ENCODE results near the gene BAHCC1.

The BAHCC1 gene

DNA sequence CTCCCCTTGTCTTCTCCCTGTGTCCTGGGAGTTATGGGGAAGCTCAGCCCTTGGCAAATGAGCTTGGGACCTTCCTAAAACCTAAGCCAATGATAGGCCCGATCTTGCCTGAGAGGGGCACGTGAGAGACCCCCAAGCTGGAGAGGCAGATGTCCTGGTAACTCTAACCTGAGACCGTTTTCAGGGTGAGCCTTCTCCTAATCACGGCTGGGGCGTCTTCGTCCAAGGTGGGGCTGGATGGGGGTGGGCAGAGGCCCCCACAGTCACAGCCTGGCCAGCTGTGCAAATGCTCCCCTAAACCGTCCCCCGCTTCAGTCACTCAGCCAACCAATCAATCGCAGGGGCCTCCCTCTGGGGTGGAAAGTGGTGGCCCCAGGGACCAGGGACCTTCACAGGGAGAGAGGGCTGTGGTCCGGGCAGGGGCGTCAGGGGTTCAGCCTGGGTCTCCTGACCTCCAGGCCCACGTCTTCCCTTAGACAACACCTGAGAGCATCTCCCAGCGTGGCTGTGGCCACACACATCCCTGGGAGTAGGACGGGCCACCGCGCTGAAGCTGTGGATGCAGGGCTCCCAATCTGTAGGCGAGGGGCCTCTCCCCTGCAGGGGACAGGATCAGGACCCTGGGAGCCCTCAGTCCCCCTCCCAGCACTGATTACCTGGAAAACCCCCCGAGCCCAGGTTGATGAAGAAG, 86.7 kb downstream of the BAHCC1 start:
- peaks cover 9% of the 10 kb centered on the region; the same call in 1 of the 2 replicates for H3F3A ChIP-seq (ENCODE audit: low read depth)
- no peaks in the 10 kb centered on the region for H3K9me3 ChIP-seq (ENCODE audit: insufficient read depth, low read depth, low read length)
- peaks cover 40% of the 10 kb centered on the region; the same call in 1 of the 2 replicates for H3K79me2 ChIP-seq (ENCODE audit: insufficient read depth, low read length)
- H3K36me3 ChIP-seq (ENCODE audit: insufficient read depth, low read length): no peaks in the 10 kb centered on the region
- TF ChIP-seq CTCF (conservative IDR thresholded peaks at IDR 0.05; ENCODE audit: low read length) (no peak), EZH2phosphoT487 (IDR thresholded peaks at IDR 0.05; ENCODE audit: borderline replicate concordance) (no peak)
- H3K9ac ChIP-seq (ENCODE audit: low read depth, low read length, poor library complexity, severe bottlenecking): peak overlapping the region; percentile 96
- no peaks in the 10 kb centered on the region for H3K9me2 ChIP-seq (replicated peaks; ENCODE audit: low read depth, low read length)
- peak overlapping the region; percentile 98 for H3K4me2 ChIP-seq (ENCODE audit: low read depth, low read length, poor library complexity, severe bottlenecking)
- H3K27me3 ChIP-seq (ENCODE audit: insufficient read depth, low read length, poor library complexity, severe bottlenecking): no peaks in the 10 kb centered on the region
- H4K20me1 ChIP-seq (ENCODE audit: insufficient read depth, low read length, poor library complexity, severe bottlenecking): no peaks in the 10 kb centered on the region
- peaks cover 53% of the 10 kb centered on the region for H3K4me1 ChIP-seq (ENCODE audit: insufficient read depth, low read length, poor library complexity, severe bottlenecking)
- peak overlapping the region; percentile 7; the same call in 1 of the 2 replicates for H2AFZ ChIP-seq (ENCODE audit: low read length)
- H3K4me3 ChIP-seq (ENCODE audit: low read length, poor library complexity, severe bottlenecking): peak overlapping the region; percentile 84

DNA sequence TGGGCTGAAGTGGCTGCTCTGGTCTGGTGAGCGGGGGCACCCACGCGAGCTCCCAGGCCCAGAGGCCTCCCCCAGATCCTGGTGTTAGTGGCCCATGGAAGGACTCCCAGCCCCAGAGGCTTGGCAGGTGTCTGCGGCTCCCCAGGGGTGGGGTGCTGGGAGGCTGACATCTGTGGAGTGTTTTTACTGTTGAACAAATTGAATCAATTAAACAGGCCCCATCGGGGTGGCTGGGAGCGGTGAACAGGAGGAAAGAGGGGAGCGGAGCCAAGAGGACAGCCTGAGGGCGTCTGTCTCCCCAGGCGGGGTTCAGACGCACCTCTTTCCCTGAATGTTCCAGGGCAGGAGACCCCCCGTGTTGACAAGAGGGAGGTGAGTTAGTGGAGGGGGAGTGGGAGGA, 87.4 kb downstream of the BAHCC1 start:
- Histone ChIP-seq H3K79me2 (ENCODE audit: insufficient read depth, low read length) (peaks cover 47% of the 10 kb centered on the region), H3K36me3 (ENCODE audit: insufficient read depth, low read length) (no peaks in the 10 kb centered on the region), H3K9ac (ENCODE audit: low read depth, low read length, poor library complexity, severe bottlenecking) (peak overlapping the region; percentile 96), H4K20me1 (ENCODE audit: insufficient read depth, low read length, poor library complexity, severe bottlenecking) (no peaks in the 10 kb centered on the region), H3F3A (ENCODE audit: low read depth) (peaks cover 9% of the 10 kb centered on the region; the same call in 1 of the 2 replicates), H3K4me2 (ENCODE audit: low read depth, low read length, poor library complexity, severe bottlenecking) (peak overlapping the region; percentile 98), H3K27me3 (ENCODE audit: insufficient read depth, low read length, poor library complexity, severe bottlenecking) (no peaks in the 10 kb centered on the region), H3K4me1 (ENCODE audit: insufficient read depth, low read length, poor library complexity, severe bottlenecking) (peaks cover 59% of the 10 kb centered on the region), H3K9me2 (replicated peaks; ENCODE audit: low read depth, low read length) (no peaks in the 10 kb centered on the region), H2AFZ (ENCODE audit: low read length) (no peak overlapping the region), H3K9me3 (ENCODE audit: insufficient read depth, low read depth, low read length) (no peaks in the 10 kb centered on the region), H3K4me3 (ENCODE audit: low read length, poor library complexity, severe bottlenecking) (peak overlapping the region; percentile 84)
- TF ChIP-seq CTCF (conservative IDR thresholded peaks at IDR 0.05; ENCODE audit: low read length) (no peak), EZH2phosphoT487 (IDR thresholded peaks at IDR 0.05; ENCODE audit: borderline replicate concordance) (no peak)

GRCh38 chr17:81483085-81483861, 88.0 kb downstream of the BAHCC1 start:
- Histone ChIP-seq H3K79me2 (ENCODE audit: insufficient read depth, low read length) (peaks cover 52% of the 10 kb centered on the region), H3K4me2 (ENCODE audit: low read depth, low read length, poor library complexity, severe bottlenecking) (peak overlapping the region; percentile 98), H3K27me3 (ENCODE audit: insufficient read depth, low read length, poor library complexity, severe bottlenecking) (no peaks in the 10 kb centered on the region), H3K9me3 (ENCODE audit: insufficient read depth, low read depth, low read length) (no peaks in the 10 kb centered on the region), H2AFZ (ENCODE audit: low read length) (peak overlapping the region; percentile 75), H3F3A (ENCODE audit: low read depth) (peaks cover 9% of the 10 kb centered on the region; the same call in 1 of the 2 replicates), H3K36me3 (ENCODE audit: insufficient read depth, low read length) (no peaks in the 10 kb centered on the region), H3K4me3 (ENCODE audit: low read length, poor library complexity, severe bottlenecking) (peak overlapping the region; percentile 84), H3K9ac (ENCODE audit: low read depth, low read length, poor library complexity, severe bottlenecking) (peak overlapping the region; percentile 96), H3K9me2 (replicated peaks; ENCODE audit: low read depth, low read length) (no peaks in the 10 kb centered on the region), H4K20me1 (ENCODE audit: insufficient read depth, low read length, poor library complexity, severe bottlenecking) (no peaks in the 10 kb centered on the region), H3K4me1 (ENCODE audit: insufficient read depth, low read length, poor library complexity, severe bottlenecking) (peaks cover 62% of the 10 kb centered on the region)
- TF ChIP-seq EZH2phosphoT487 (IDR thresholded peaks at IDR 0.05; ENCODE audit: borderline replicate concordance): no peak
- TF ChIP-seq CTCF (conservative IDR thresholded peaks at IDR 0.05; ENCODE audit: low read length): no peak
